Astrocyte (in vitro differentiated cells and primary cell): ENCODE data around the gene GPR158. TPM values are rescaled to one million over a fixed set of nuclear protein-coding genes. Genes with fewer than 3 reads are reported as not detected.

Experiments used
- DNase-seq: peaks from one replicate; pipeline ENCODE4 v3.0.0-alpha.2; 2010; ENCODE audit warnings: low read depth
- FAIRE-seq: peaks from 2 replicates; lab custom pipeline; 2011; peaks lifted over from hg19 to GRCh38; lab: Jason Lieb, UNC
- H2AFZ ChIP-seq: 2 replicates; pipeline ENCODE4 v1.6.0; 2012; ENCODE audit warnings: low read depth, low read length, inconsistent platforms
- H3K27ac ChIP-seq: 2 replicates; pipeline ENCODE4 v1.5.1; 2011; ENCODE audit warnings: low read depth, low read length, inconsistent platforms
- H3K27me3 ChIP-seq: 2 replicates; pipeline ENCODE4 v1.6.0; 2011; ENCODE audit warnings: low read length, inconsistent platforms; ENCODE audit not compliant: insufficient read depth
- H3K36me3 ChIP-seq: 2 replicates; pipeline ENCODE4 v1.5.1; 2011; ENCODE audit warnings: low read length, inconsistent platforms; ENCODE audit not compliant: insufficient read depth
- H3K4me1 ChIP-seq: 2 replicates; pipeline ENCODE4 v1.5.1; 2011; ENCODE audit warnings: low read length, inconsistent platforms; ENCODE audit not compliant: insufficient read depth
- H3K4me2 ChIP-seq: 2 replicates; pipeline ENCODE4 v1.6.0; 2012; ENCODE audit warnings: low read length, inconsistent platforms
- H3K4me3 ChIP-seq: 2 replicates; pipeline ENCODE4 v1.5.1; 2011; ENCODE audit warnings: low read depth, mild to moderate bottlenecking, low read length, inconsistent platforms; ENCODE audit not compliant: insufficient read depth
- H3K79me2 ChIP-seq: 2 replicates; pipeline ENCODE4 v1.6.0; 2012; ENCODE audit warnings: mild to moderate bottlenecking, low read length, inconsistent platforms; ENCODE audit not compliant: insufficient read depth
- H3K9ac ChIP-seq: 2 replicates; pipeline ENCODE4 v1.6.0; 2012; ENCODE audit warnings: mild to moderate bottlenecking, low read length, inconsistent platforms
- H3K9me3 ChIP-seq: 2 replicates; pipeline ENCODE4 v1.5.1; 2012; ENCODE audit warnings: low read depth, mild to moderate bottlenecking, low read length, inconsistent platforms; ENCODE audit not compliant: insufficient read depth
- H4K20me1 ChIP-seq: 2 replicates; pipeline ENCODE4 v1.6.0; 2012; ENCODE audit warnings: low read length, inconsistent platforms; ENCODE audit not compliant: insufficient read depth
- H3K27ac Mint-ChIP-seq: one replicate; pipeline ENCODE4 v1.8.0; 2021; ENCODE audit warnings: mild to moderate bottlenecking, mixed read lengths; ENCODE audit not compliant: unreplicated experiment
- H3K27me3 Mint-ChIP-seq: one replicate; pipeline ENCODE4 v1.8.0; 2021; ENCODE audit warnings: low read depth, mixed read lengths; ENCODE audit not compliant: unreplicated experiment
- H3K36me3 Mint-ChIP-seq: one replicate; pipeline ENCODE4 v1.8.0; 2021; ENCODE audit warnings: low read depth, mixed read lengths; ENCODE audit not compliant: unreplicated experiment
- H3K4me1 Mint-ChIP-seq: one replicate; pipeline ENCODE4 v1.8.0; 2021; ENCODE audit warnings: low read depth, mixed read lengths; ENCODE audit not compliant: unreplicated experiment
- H3K4me3 Mint-ChIP-seq: one replicate; pipeline ENCODE4 v1.8.0; 2021; ENCODE audit warnings: mild to moderate bottlenecking, moderate library complexity, mixed read lengths; ENCODE audit not compliant: unreplicated experiment
- H3K9me3 Mint-ChIP-seq: one replicate; pipeline ENCODE4 v1.8.0; 2021; ENCODE audit warnings: mild to moderate bottlenecking, mixed read lengths; ENCODE audit not compliant: unreplicated experiment
- CTCF ChIP-seq: IDR thresholded peaks from 2 replicates; pipeline ENCODE4 v1.5.1; 2011; ENCODE audit warnings: low read depth, mild to moderate bottlenecking, inconsistent platforms, low read length, moderate library complexity; ENCODE audit not compliant: insufficient read depth
- EZH2 ChIP-seq: IDR thresholded peaks from 2 replicates; pipeline ENCODE4 v1.6.1; 2012; ENCODE audit warnings: mild to moderate bottlenecking, low read length, inconsistent platforms; ENCODE audit not compliant: insufficient read depth
- total RNA-seq: library from RNA; stranded (reverse); gene quantifications from 2 replicates; pipeline ENCODE4 v1.2.1, GENCODE V29; 2021

GPR158 gene
- total RNA-seq, 1 donor from 2014 or later = 0.27 TPM

GRCh38 chr10:25178411-25178810 lies 3.6 kb downstream of the GPR158 start:
- no peaks in the 10 kb centered on the region for H3K79me2 ChIP-seq
- H2AFZ ChIP-seq = no peak overlapping the region
- Mint-ChIP-seq H3K27ac (no peak overlapping the region), H3K36me3 (no peaks in the 10 kb centered on the region), H3K9me3 (no peaks in the 10 kb centered on the region), H3K4me1 (peaks cover 4% of the 10 kb centered on the region), H3K27me3 (peaks cover 22% of the 10 kb centered on the region), H3K4me3 (no peak overlapping the region)
- DNase-seq = no peak
- no peaks in the 10 kb centered on the region for H3K9me3 ChIP-seq
- H3K4me3 ChIP-seq = no peak overlapping the region
- no peak overlapping the region for H3K27ac ChIP-seq
- H3K9ac ChIP-seq = no peak overlapping the region
- TF ChIP-seq EZH2 (no peak), CTCF (no peak)
- no peak for FAIRE-seq
- H3K4me1 ChIP-seq = peaks cover 11% of the 10 kb centered on the region
- H3K36me3 ChIP-seq = no peaks in the 10 kb centered on the region
- H3K4me2 ChIP-seq = no peak overlapping the region
- H3K27me3 ChIP-seq = peaks cover 25% of the 10 kb centered on the region
- H4K20me1 ChIP-seq = no peaks in the 10 kb centered on the region

- Histone ChIP-seq H3K4me3 (no peak overlapping the region), H4K20me1 (no peaks in the 10 kb centered on the region), H3K4me1 (peaks cover 4% of the 10 kb centered on the region), H3K9me3 (no peaks in the 10 kb centered on the region), H3K27me3 (peaks cover 20% of the 10 kb centered on the region), H2AFZ (no peak overlapping the region), H3K27ac (no peak overlapping the region), H3K9ac (no peak overlapping the region), H3K36me3 (no peaks in the 10 kb centered on the region), H3K4me2 (no peak overlapping the region), H3K79me2 (no peaks in the 10 kb centered on the region)
- H3K27me3 Mint-ChIP-seq = peaks cover 12% of the 10 kb centered on the region
- FAIRE-seq (no peak), DNase-seq (no peak)
- no peaks in the 10 kb centered on the region for H3K9me3 Mint-ChIP-seq
- peaks cover 4% of the 10 kb centered on the region for H3K4me1 Mint-ChIP-seq
- H3K27ac Mint-ChIP-seq = no peak overlapping the region
- TF ChIP-seq EZH2 = no peak
- TF ChIP-seq CTCF = no peak
- H3K36me3 Mint-ChIP-seq = no peaks in the 10 kb centered on the region
- no peak overlapping the region for H3K4me3 Mint-ChIP-seq
Observed at GRCh38 chr10:25180801-25181200, 6.0 kb downstream of the GPR158 start.

- FAIRE-seq (no peak), DNase-seq (no peak)
- Histone ChIP-seq H3K79me2 (no peaks in the 10 kb centered on the region), H2AFZ (no peak overlapping the region), H3K36me3 (no peaks in the 10 kb centered on the region), H3K4me3 (no peak overlapping the region), H3K9ac (no peak overlapping the region), H3K4me2 (no peak overlapping the region), H3K9me3 (no peaks in the 10 kb centered on the region), H3K27ac (no peak overlapping the region), H3K4me1 (no peaks in the 10 kb centered on the region), H4K20me1 (no peaks in the 10 kb centered on the region), H3K27me3 (peaks cover 9% of the 10 kb centered on the region)
- H3K4me3 Mint-ChIP-seq = no peak overlapping the region
- H3K4me1 Mint-ChIP-seq = peaks cover 4% of the 10 kb centered on the region
- no peaks in the 10 kb centered on the region for H3K9me3 Mint-ChIP-seq
- peaks cover 2% of the 10 kb centered on the region for H3K27me3 Mint-ChIP-seq
- H3K36me3 Mint-ChIP-seq = no peaks in the 10 kb centered on the region
- no peak overlapping the region for H3K27ac Mint-ChIP-seq
- TF ChIP-seq CTCF = no peak
- TF ChIP-seq EZH2 = no peak
Observed at GRCh38 chr10:25182636-25183035, 7.8 kb downstream of the GPR158 start.
